Loucy (cell line): ENCODE data around the gene ELP2.

Experiments used
- H2AFZ ChIP-seq: fragments of 200-600 bp; sonication (generic); 2 replicates; pipeline ENCODE4 v1.6.0; 2016; ENCODE audit warnings: antibody characterized with exemption, mild to moderate bottlenecking, low read length, moderate library complexity
- H3F3A ChIP-seq: fragments of 200-600 bp; 2 replicates; pipeline ENCODE4 v1.6.0; 2016; ENCODE audit warnings: antibody characterized with exemption, low read depth, mild to moderate bottlenecking
- H3K27me3 ChIP-seq: fragments of 200-600 bp; sonication (generic); 2 replicates; pipeline ENCODE4 v1.6.1; 2014; ENCODE audit warnings: low read length, mild to moderate bottlenecking; ENCODE audit not compliant: insufficient read depth, poor library complexity, severe bottlenecking
- H3K36me3 ChIP-seq: fragments of 200-600 bp; sonication (generic); 2 replicates; pipeline ENCODE4 v1.6.1; 2016; ENCODE audit warnings: low read length; ENCODE audit not compliant: insufficient read depth
- H3K4me1 ChIP-seq: fragments of 200-600 bp; sonication (generic); 2 replicates; pipeline ENCODE4 v1.5.1; 2014; ENCODE audit warnings: low read length, mild to moderate bottlenecking; ENCODE audit not compliant: insufficient read depth, poor library complexity, severe bottlenecking
- H3K4me2 ChIP-seq: fragments of 200-600 bp; sonication (generic); 2 replicates; pipeline ENCODE4 v1.6.0; 2014; ENCODE audit warnings: antibody characterized with exemption, low read length, low read depth, mild to moderate bottlenecking; ENCODE audit not compliant: poor library complexity, severe bottlenecking
- H3K4me3 ChIP-seq: fragments of 200-600 bp; sonication (generic); 2 replicates; pipeline ENCODE4 v1.5.1; 2014; ENCODE audit warnings: low read length, mild to moderate bottlenecking, mixed read lengths; ENCODE audit not compliant: poor library complexity, severe bottlenecking
- H3K79me2 ChIP-seq: fragments of 200-600 bp; sonication (generic); 2 replicates; pipeline ENCODE4 v1.6.1; 2014; ENCODE audit warnings: low read length; ENCODE audit not compliant: insufficient read depth
- H3K9ac ChIP-seq: fragments of 200-600 bp; sonication (generic); 2 replicates; pipeline ENCODE4 v1.6.0; 2014; ENCODE audit warnings: mild to moderate bottlenecking, low read depth, low read length, moderate library complexity; ENCODE audit not compliant: poor library complexity, severe bottlenecking
- H3K9me2 ChIP-seq: fragments of 200-600 bp; sonication (generic); replicated peaks from 2 replicates; pipeline ENCODE4 v1.6.1; 2016; ENCODE audit warnings: low read depth, low read length, mixed read lengths
- H3K9me3 ChIP-seq: fragments of 200-600 bp; sonication (generic); 2 replicates; pipeline ENCODE4 v1.6.1; 2014; ENCODE audit warnings: mild to moderate bottlenecking, antibody characterized with exemption, low read length, low read depth; ENCODE audit not compliant: insufficient read depth
- H4K20me1 ChIP-seq: fragments of 200-600 bp; sonication (generic); 2 replicates; pipeline ENCODE4 v1.6.0; 2014; ENCODE audit warnings: antibody characterized with exemption, low read length, mild to moderate bottlenecking; ENCODE audit not compliant: insufficient read depth, poor library complexity, severe bottlenecking
- EZH2phosphoT487 ChIP-seq: fragments of 200-600 bp; IDR thresholded peaks from 2 replicates; pipeline ENCODE4 v1.6.1; 2018; ENCODE audit warnings: antibody characterized with exemption, mild to moderate bottlenecking, moderate library complexity, borderline replicate concordance
- TF ChIP-seq, protein P1 (sequence below): fragments of 200-600 bp; sonication (generic); conservative IDR thresholded peaks from 2 replicates; pipeline ENCODE4 v1.5.1; 2014; ENCODE audit warnings: mild to moderate bottlenecking, antibody characterized with exemption, low read length

Gene ELP2

DNA sequence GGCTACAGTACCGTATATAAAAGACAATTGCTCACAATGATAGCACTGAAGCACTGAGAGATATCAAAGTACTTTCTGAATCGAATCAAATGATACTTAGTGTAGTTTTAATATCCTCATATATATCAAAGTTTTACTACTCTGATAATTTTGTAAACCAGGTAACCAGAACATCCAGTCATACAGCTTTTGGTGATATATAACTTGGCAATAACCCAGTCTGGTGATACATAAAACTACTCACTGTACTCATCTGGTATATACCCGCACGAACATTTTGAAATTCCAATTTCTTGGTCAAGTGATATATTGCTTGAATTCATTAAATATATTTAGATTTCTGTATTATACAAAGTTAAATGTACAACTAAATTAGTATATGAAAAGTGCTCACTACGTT is 21.1 kb upstream of the ELP2 start:
- Histone ChIP-seq H4K20me1 (no peaks in the 10 kb centered on the region), H3K4me1 (no peaks in the 10 kb centered on the region), H3K36me3 (peaks cover 46% of the 10 kb centered on the region; the same call in 1 of the 2 replicates), H3K9ac (no peak overlapping the region), H3K4me3 (no peak overlapping the region), H3K79me2 (no peaks in the 10 kb centered on the region), H3K9me2 (no peaks in the 10 kb centered on the region), H2AFZ (no peak overlapping the region), H3K4me2 (no peak overlapping the region), H3F3A (no peaks in the 10 kb centered on the region), H3K27me3 (no peaks in the 10 kb centered on the region), H3K9me3 (no peaks in the 10 kb centered on the region)
- TF ChIP-seq EZH2phosphoT487, result no peak
- TF ChIP-seq, protein P1, sequence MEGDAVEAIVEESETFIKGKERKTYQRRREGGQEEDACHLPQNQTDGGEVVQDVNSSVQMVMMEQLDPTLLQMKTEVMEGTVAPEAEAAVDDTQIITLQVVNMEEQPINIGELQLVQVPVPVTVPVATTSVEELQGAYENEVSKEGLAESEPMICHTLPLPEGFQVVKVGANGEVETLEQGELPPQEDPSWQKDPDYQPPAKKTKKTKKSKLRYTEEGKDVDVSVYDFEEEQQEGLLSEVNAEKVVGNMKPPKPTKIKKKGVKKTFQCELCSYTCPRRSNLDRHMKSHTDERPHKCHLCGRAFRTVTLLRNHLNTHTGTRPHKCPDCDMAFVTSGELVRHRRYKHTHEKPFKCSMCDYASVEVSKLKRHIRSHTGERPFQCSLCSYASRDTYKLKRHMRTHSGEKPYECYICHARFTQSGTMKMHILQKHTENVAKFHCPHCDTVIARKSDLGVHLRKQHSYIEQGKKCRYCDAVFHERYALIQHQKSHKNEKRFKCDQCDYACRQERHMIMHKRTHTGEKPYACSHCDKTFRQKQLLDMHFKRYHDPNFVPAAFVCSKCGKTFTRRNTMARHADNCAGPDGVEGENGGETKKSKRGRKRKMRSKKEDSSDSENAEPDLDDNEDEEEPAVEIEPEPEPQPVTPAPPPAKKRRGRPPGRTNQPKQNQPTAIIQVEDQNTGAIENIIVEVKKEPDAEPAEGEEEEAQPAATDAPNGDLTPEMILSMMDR, result no peak

DNA sequence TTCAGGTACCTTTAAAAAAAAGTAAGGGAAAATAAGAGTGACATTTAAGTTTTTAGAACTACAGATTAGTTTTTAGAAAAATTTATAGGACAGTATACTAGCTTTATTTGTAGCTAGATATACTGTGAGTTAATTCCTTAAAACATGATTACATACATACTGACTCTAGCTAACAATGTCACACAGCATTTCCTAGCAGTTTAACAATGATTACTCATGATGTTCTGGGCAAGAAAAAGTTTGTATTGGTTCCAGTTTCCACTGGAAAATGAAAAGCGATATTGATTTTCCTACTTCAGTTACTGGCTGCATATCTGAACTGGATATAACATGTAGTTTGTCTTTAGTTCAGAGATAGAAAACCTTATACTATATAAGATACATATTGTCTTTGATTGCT is 20.0 kb upstream of the ELP2 start:
- Histone ChIP-seq H3K36me3 (peaks cover 55% of the 10 kb centered on the region; the same call in 1 of the 2 replicates), H3K9ac (no peak overlapping the region), H4K20me1 (no peaks in the 10 kb centered on the region), H3K79me2 (no peaks in the 10 kb centered on the region), H3K9me3 (no peaks in the 10 kb centered on the region), H3F3A (no peaks in the 10 kb centered on the region), H3K27me3 (no peaks in the 10 kb centered on the region), H3K4me3 (no peak overlapping the region), H2AFZ (no peak overlapping the region), H3K4me2 (no peak overlapping the region), H3K9me2 (no peaks in the 10 kb centered on the region), H3K4me1 (no peaks in the 10 kb centered on the region)
- TF ChIP-seq, protein P1, result no peak
- TF ChIP-seq EZH2phosphoT487, result no peak

DNA sequence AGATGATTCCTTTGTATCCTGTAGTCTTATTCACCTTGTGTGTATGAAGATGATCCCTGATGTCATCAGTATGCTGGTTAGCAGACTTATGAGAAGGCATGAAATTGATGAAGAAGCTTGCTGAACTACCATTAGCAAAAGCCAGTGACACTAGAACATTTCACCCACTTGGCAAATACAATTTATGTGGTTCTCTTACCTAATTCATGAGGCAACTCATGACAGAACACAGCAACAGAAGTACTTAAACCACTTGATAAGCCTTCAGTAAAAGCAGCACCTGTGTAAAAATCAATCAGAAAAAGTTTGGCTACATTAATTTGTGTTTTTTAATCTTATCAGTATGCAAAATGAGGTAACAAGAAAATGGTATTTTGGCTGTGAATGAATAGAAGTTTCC is 17.4 kb upstream of the ELP2 start:
- H3K9me3 ChIP-seq, result no peaks in the 10 kb centered on the region
- peaks cover 69% of the 10 kb centered on the region; the same call in 1 of the 2 replicates for H3K36me3 ChIP-seq
- no peak overlapping the region for H2AFZ ChIP-seq
- no peaks in the 10 kb centered on the region for H3F3A ChIP-seq
- TF ChIP-seq EZH2phosphoT487, result no peak
- TF ChIP-seq, protein P1, result no peak
- H3K9ac ChIP-seq, result no peak overlapping the region
- no peak overlapping the region for H3K4me3 ChIP-seq
- no peaks in the 10 kb centered on the region for H3K79me2 ChIP-seq
- H3K27me3 ChIP-seq, result no peaks in the 10 kb centered on the region
- no peaks in the 10 kb centered on the region for H4K20me1 ChIP-seq
- no peaks in the 10 kb centered on the region for H3K4me1 ChIP-seq
- H3K9me2 ChIP-seq, result no peaks in the 10 kb centered on the region
- H3K4me2 ChIP-seq, result no peak overlapping the region
